OCI-M2 (cell line): ENCODE results near the gene PACSIN2.
"Not testable (repeated sequence)": the region's sequence is repeated elsewhere in the genome, so short reads cannot be mapped to it uniquely, and the experiment has no call there.

ENCODE experiments used
- DNase-seq: peaks from one replicate; lab custom pipeline; 2025; ENCODE audit not compliant: unreplicated experiment; lab: John Stamatoyannopoulos, UW

Gene PACSIN2

GRCh38 chr22:43012390-43012789, 2.6 kb downstream of the PACSIN2 start:
- DNase-seq = no peak

GRCh38 chr22:43011079-43011478, 3.9 kb downstream of the PACSIN2 start:
- no peak for DNase-seq

- no peak for DNase-seq
These were observed 5.5 kb downstream of the PACSIN2 start for GRCh38 chr22:43009444-43009843.

GRCh38 chr22:43008921-43009320, 6.0 kb downstream of the PACSIN2 start:
- DNase-seq = no peak

GRCh38 chr22:43008509-43008908, 6.4 kb downstream of the PACSIN2 start:
- no peak for DNase-seq

GRCh38 chr22:43007519-43008102, 7.3 kb downstream of the PACSIN2 start:
- peak; percentile 76 for DNase-seq

- no peak for DNase-seq
These were observed 8.2 kb downstream of the PACSIN2 start for GRCh38 chr22:43006753-43007152.

GRCh38 chr22:43006016-43006505, 8.9 kb downstream of the PACSIN2 start:
- DNase-seq = no peak

- DNase-seq = no peak
These were observed 9.8 kb downstream of the PACSIN2 start for GRCh38 chr22:43005106-43005505.

- DNase-seq = no peak
These were observed 10.4 kb downstream of the PACSIN2 start for GRCh38 chr22:43004362-43005035.

GRCh38 chr22:43002202-43002586, 12.8 kb downstream of the PACSIN2 start:
- DNase-seq = no peak

GRCh38 chr22:43001271-43002201, 13.4 kb downstream of the PACSIN2 start:
- no peak for DNase-seq

- DNase-seq = no peak
These were observed 14.3 kb downstream of the PACSIN2 start for GRCh38 chr22:43000441-43001175.

GRCh38 chr22:42997582-42998090, 17.3 kb downstream of the PACSIN2 start:
- no peak for DNase-seq

GRCh38 chr22:42996646-42997365, 18.1 kb downstream of the PACSIN2 start:
- DNase-seq = no peak

- not testable (repeated sequence) for DNase-seq
These were observed 19.3 kb downstream of the PACSIN2 start for GRCh38 chr22:42995654-42996053.

GRCh38 chr22:42994917-42995562, 19.9 kb downstream of the PACSIN2 start:
- DNase-seq = no peak

GRCh38 chr22:42994276-42994916, 20.6 kb downstream of the PACSIN2 start:
- no peak for DNase-seq

- DNase-seq = no peak
These were observed 21.2 kb downstream of the PACSIN2 start for GRCh38 chr22:42993651-42994275.
